Panc1 (cell line): ENCODE measurements around the gene TSHR. TPM values are rescaled to one million over a fixed set of nuclear protein-coding genes. Genes with fewer than 3 reads are reported as not detected.

Experiments
- ATAC-seq: fragments of 200-7000 bp; cut with Tn5 transposase; 2 replicates; pipeline ENCODE4 v1.9.1; 2020; ENCODE audit warnings: mild to moderate bottlenecking, moderate library complexity
- BruUV-seq: library from RNA; stranded (reverse); fragments of 400-500 nt; replicated peaks from 2 replicates; lab custom pipeline; 2021; lab: Mats Ljungman, UMichigan
- CTCF ChIA-PET: fragments of 300-600 bp; sonication (Branson Sonifier 250); formaldehyde crosslinking; loops from one replicate; lab custom pipeline; 2022; ENCODE audit warnings: antibody characterized with exemption; lab: Charles Lee
- POLR2A ChIA-PET: fragments of 300-600 bp; sonication (Branson Sonifier 250); formaldehyde crosslinking; loops from one replicate; lab custom pipeline; 2022; ENCODE audit warnings: antibody characterized with exemption; lab: Charles Lee
- DNase-seq: peaks from one replicate; pipeline ENCODE4 v3.0.0-alpha.2; 2010; ENCODE audit warnings: low read depth, low spot score
- H3K27ac ChIP-seq: 2 replicates; pipeline ENCODE4 v1.5.1; 2011; ENCODE audit warnings: mild to moderate bottlenecking, low read length, inconsistent platforms
- H3K27me3 ChIP-seq: fragments of 200-500 bp; sonication (Bioruptor generic); 2 replicates; pipeline ENCODE4 v1.6.0; 2014; ENCODE audit warnings: low read length, inconsistent platforms; ENCODE audit not compliant: control insufficient read depth, insufficient read depth
- H3K36me3 ChIP-seq: fragments of 200-500 bp; sonication (Bioruptor generic); 2 replicates; pipeline ENCODE4 v1.5.1; 2014; ENCODE audit warnings: inconsistent platforms, mild to moderate bottlenecking, low read length, moderate library complexity; ENCODE audit not compliant: control insufficient read depth, insufficient read depth
- H3K4me1 ChIP-seq: 2 replicates; pipeline ENCODE4 v1.5.1; 2011; ENCODE audit warnings: inconsistent platforms, mild to moderate bottlenecking, low read length, moderate library complexity; ENCODE audit not compliant: control insufficient read depth, insufficient read depth
- H3K4me3 ChIP-seq, 2 experiments: 2 replicates each; pipeline ENCODE4 v1.5.1; 2011 to 2012; ENCODE audit warnings: low read depth in 2 of 2, low read length in 2 of 2, mild to moderate bottlenecking in 2 of 2, inconsistent platforms in 1 of 2, moderate library complexity in 1 of 2
- H3K9me3 ChIP-seq: fragments of 200-500 bp; sonication (Bioruptor generic); 2 replicates; pipeline ENCODE4 v1.5.1; 2014; ENCODE audit warnings: low read depth, mild to moderate bottlenecking, inconsistent platforms, low read length, moderate library complexity; ENCODE audit not compliant: control insufficient read depth, insufficient read depth
- POLR2AphosphoS5 ChIP-seq: IDR thresholded peaks from 2 replicates; pipeline ENCODE4 v1.6.1; 2012; ENCODE audit warnings: mild to moderate bottlenecking, low read depth, low read length, moderate library complexity
- SIN3A ChIP-seq: IDR thresholded peaks from 2 replicates; pipeline ENCODE4 v1.6.1; 2012; ENCODE audit warnings: low read depth, mild to moderate bottlenecking, low read length, moderate library complexity, borderline replicate concordance; ENCODE audit not compliant: insufficient read depth
- TCF7L2 ChIP-seq: IDR thresholded peaks from 2 replicates; pipeline ENCODE4 v1.6.1; 2011; ENCODE audit warnings: mild to moderate bottlenecking, low read depth, low read length, inconsistent platforms
- in situ Hi-C: cut with HindIII; loops from 2 replicates; pipeline ENCODE4 v1.10.0; 2016; ENCODE audit warnings: low sequenced_read_pairs, low pct_unique_long_range_greater_than_20kb
- intact Hi-C: fragments of 100-400 bp; cut with micrococcal nuclease; formaldehyde crosslinking; loops from one replicate; pipeline ENCODE4 v1.10.0; 2022; ENCODE audit not compliant: unreplicated experiment
- total RNA-seq: library from RNA; stranded (reverse); gene quantifications from one replicate; pipeline ENCODE4 v1.2.1, GENCODE V29; 2021; ENCODE audit not compliant: unreplicated experiment
- TF ChIP-seq, protein P1 (sequence below), 2 experiments: IDR thresholded peaks; 2 replicates each; pipeline ENCODE4 v1.6.1; 2011 to 2012; ENCODE audit warnings: low read depth in 2 of 2, control low read depth in 1 of 2, low read length in 1 of 2, mild to moderate bottlenecking in 1 of 2, moderate library complexity in 1 of 2; ENCODE audit not compliant: insufficient read depth in 1 of 2
- TF ChIP-seq, protein P2 (sequence below): fragments of 450-650 bp; IDR thresholded peaks from 2 replicates; pipeline ENCODE4 v1.5.1; 2017; ENCODE audit warnings: mild to moderate bottlenecking

Gene TSHR
- total RNA-seq, 1 experiment from 2014 or later, result not detected

DNA sequence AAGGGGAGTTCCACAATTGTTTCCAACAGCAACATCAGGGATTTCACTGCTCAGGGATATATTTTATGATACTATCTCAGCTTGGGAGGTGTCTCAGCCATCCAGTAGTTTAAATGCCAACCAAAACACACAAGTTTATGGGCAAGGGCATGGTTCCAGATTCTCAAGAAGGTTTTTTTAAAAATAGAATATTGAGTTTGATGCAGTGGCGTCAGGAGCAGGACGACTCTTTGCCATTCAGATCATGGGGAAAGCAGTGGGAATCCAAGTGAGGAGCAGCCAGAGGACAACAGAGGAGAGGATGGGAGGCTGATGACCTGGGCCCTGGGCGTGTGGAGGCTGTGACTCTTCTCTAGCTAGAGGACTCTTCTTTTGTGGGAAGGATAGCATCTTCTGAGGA, 25.7 kb downstream of the TSHR start:
- in situ Hi-C loops, result no loop called here
- DNase-seq (no peak), ATAC-seq (no peak)
- BruUV-seq, result no TSS peak
- H3K36me3 ChIP-seq, result no peaks in the 10 kb centered on the region
- H3K4me3 ChIP-seq, result no peak overlapping the region
- no peak overlapping the region for H3K27ac ChIP-seq
- H3K9me3 ChIP-seq, result no peaks in the 10 kb centered on the region
- CTCF ChIA-PET, result no interaction called here
- no peaks in the 10 kb centered on the region for H3K4me1 ChIP-seq
- POLR2A ChIA-PET, result no interaction called here
- H3K27me3 ChIP-seq, result no peaks in the 10 kb centered on the region
- no peak for TF ChIP-seq SIN3A
- TF ChIP-seq, protein P1, sequence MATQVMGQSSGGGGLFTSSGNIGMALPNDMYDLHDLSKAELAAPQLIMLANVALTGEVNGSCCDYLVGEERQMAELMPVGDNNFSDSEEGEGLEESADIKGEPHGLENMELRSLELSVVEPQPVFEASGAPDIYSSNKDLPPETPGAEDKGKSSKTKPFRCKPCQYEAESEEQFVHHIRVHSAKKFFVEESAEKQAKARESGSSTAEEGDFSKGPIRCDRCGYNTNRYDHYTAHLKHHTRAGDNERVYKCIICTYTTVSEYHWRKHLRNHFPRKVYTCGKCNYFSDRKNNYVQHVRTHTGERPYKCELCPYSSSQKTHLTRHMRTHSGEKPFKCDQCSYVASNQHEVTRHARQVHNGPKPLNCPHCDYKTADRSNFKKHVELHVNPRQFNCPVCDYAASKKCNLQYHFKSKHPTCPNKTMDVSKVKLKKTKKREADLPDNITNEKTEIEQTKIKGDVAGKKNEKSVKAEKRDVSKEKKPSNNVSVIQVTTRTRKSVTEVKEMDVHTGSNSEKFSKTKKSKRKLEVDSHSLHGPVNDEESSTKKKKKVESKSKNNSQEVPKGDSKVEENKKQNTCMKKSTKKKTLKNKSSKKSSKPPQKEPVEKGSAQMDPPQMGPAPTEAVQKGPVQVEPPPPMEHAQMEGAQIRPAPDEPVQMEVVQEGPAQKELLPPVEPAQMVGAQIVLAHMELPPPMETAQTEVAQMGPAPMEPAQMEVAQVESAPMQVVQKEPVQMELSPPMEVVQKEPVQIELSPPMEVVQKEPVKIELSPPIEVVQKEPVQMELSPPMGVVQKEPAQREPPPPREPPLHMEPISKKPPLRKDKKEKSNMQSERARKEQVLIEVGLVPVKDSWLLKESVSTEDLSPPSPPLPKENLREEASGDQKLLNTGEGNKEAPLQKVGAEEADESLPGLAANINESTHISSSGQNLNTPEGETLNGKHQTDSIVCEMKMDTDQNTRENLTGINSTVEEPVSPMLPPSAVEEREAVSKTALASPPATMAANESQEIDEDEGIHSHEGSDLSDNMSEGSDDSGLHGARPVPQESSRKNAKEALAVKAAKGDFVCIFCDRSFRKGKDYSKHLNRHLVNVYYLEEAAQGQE (IDR thresholded peaks at IDR 0.05; ENCODE audit: insufficient read depth in 1 of 2, low read depth in 2 of 2, low read length in 1 of 2), result no peak
- TF ChIP-seq TCF7L2, result no peak
- TF ChIP-seq, protein P2, sequence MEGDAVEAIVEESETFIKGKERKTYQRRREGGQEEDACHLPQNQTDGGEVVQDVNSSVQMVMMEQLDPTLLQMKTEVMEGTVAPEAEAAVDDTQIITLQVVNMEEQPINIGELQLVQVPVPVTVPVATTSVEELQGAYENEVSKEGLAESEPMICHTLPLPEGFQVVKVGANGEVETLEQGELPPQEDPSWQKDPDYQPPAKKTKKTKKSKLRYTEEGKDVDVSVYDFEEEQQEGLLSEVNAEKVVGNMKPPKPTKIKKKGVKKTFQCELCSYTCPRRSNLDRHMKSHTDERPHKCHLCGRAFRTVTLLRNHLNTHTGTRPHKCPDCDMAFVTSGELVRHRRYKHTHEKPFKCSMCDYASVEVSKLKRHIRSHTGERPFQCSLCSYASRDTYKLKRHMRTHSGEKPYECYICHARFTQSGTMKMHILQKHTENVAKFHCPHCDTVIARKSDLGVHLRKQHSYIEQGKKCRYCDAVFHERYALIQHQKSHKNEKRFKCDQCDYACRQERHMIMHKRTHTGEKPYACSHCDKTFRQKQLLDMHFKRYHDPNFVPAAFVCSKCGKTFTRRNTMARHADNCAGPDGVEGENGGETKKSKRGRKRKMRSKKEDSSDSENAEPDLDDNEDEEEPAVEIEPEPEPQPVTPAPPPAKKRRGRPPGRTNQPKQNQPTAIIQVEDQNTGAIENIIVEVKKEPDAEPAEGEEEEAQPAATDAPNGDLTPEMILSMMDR, result no peak
- TF ChIP-seq POLR2AphosphoS5, result no peak
- intact Hi-C loops, result no loop called here

DNA sequence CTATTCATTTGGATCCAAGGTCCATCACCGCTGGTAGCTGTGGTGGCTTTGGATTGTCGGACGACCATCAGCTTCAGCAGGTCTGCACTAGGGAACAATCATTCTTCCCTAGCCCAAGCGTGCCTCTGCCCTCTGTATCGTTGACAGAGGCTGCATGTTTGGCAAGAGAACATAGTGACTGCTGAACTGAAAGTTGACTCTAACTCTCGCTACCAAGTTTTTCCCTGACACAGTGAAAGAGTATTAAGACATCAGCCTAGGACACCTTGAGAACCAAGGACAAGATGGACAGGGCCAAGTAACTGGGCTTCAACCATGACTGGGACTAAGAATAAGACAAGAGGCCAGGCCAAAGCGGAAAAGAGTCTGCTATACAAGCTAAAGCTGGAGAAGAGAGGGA, 26.3 kb downstream of the TSHR start:
- Histone ChIP-seq H3K27me3 (no peaks in the 10 kb centered on the region), H3K4me1 (no peaks in the 10 kb centered on the region), H3K9me3 (no peaks in the 10 kb centered on the region), H3K36me3 (no peaks in the 10 kb centered on the region), H3K27ac (no peak overlapping the region), H3K4me3 (no peak overlapping the region)
- POLR2A ChIA-PET, result no interaction called here
- DNase-seq (no peak), ATAC-seq (no peak)
- intact Hi-C loops (no loop called here), in situ Hi-C loops (no loop called here)
- CTCF ChIA-PET, result no interaction called here
- TF ChIP-seq SIN3A (no peak), TCF7L2 (no peak), POLR2AphosphoS5 (no peak)
- TF ChIP-seq, protein P1 (IDR thresholded peaks at IDR 0.05; ENCODE audit: insufficient read depth in 1 of 2, low read depth in 2 of 2, low read length in 1 of 2), result no peak
- TF ChIP-seq, protein P2, result no peak
- BruUV-seq, result no TSS peak
